ENCODE results near the gene PCDHB3.
"Not testable (repeated sequence)": the region's sequence is repeated elsewhere in the genome, so short reads cannot be mapped to it uniquely, and the experiment has no call there.

PCDHB3 gene

DNA sequence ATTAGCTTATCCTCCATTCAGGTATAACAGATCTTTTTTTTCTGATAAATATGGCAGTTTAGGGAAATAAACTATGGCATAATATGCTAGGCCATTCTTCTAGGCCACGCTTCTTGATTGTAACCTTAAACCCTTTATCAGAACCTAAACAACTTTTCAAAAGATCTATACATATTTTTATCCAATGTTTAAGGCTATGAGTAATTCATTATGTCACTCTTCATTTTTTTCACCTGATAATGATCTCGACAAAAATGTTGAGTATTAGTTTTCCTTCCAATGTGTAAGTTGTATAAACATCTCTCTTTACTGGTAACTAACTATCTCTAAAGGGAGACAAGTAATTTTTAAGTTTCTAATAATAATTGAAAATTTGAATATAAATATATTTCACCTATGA, 19.0 kb downstream of the PCDHB3 start:
- no peaks in the 10 kb centered on the region for H3K79me2 ChIP-seq (ENCODE audit: insufficient read depth, low read length)
- H4K20me1 ChIP-seq (ENCODE audit: low read depth, low read length) = no peaks in the 10 kb centered on the region
- no peaks in the 10 kb centered on the region for H3K27me3 ChIP-seq (ENCODE audit: low read length)
- H3K9me3 ChIP-seq (ENCODE audit: insufficient read depth, low read length) = 0 out of 2 replicates have a peak, but pooled peaks cover 5% of the 10 kb centered on the region
- no peak overlapping the region for H3K9ac ChIP-seq (ENCODE audit: low read length)
- H3K4me2 ChIP-seq (ENCODE audit: low read depth, low read length, poor library complexity, severe bottlenecking) = no peak overlapping the region
- no peaks in the 10 kb centered on the region for H3F3A ChIP-seq (ENCODE audit: insufficient read depth)
- H3K36me3 ChIP-seq (ENCODE audit: low read length) = no peaks in the 10 kb centered on the region
- H3K27ac ChIP-seq (ENCODE audit: low read depth, low read length) = no peak overlapping the region
- no peaks in the 10 kb centered on the region for H3K9me2 ChIP-seq (replicated peaks; ENCODE audit: insufficient read depth, low read length)
- H3K4me3 ChIP-seq (ENCODE audit: insufficient read depth, low read length, poor library complexity, severe bottlenecking) = no peak overlapping the region
- no peak for TF ChIP-seq EZH2phosphoT487 (conservative IDR thresholded peaks at IDR 0.05; ENCODE audit: low read length)
- no peak for TF ChIP-seq CTCF (IDR thresholded peaks at IDR 0.05; ENCODE audit: insufficient read depth, low read length, poor library complexity, severe bottlenecking)
- H2AFZ ChIP-seq (ENCODE audit: low read depth, low read length, severe bottlenecking) = no peak overlapping the region

- H3K9ac ChIP-seq (ENCODE audit: low read length) = no peak within 1 kb of the TSS
- no peak within 1 kb of the TSS for H3K27ac ChIP-seq (ENCODE audit: low read depth, low read length)
- 0 out of 2 replicates have a peak, but pooled peaks cover 4% of the 10 kb centered on the region for H3K9me3 ChIP-seq (ENCODE audit: insufficient read depth, low read length)
- H3F3A ChIP-seq (ENCODE audit: insufficient read depth) = no peaks in the 10 kb centered on the region
- TF ChIP-seq CTCF (IDR thresholded peaks at IDR 0.05; ENCODE audit: insufficient read depth, low read length, poor library complexity, severe bottlenecking) = no peak
- no peak for TF ChIP-seq EZH2phosphoT487 (conservative IDR thresholded peaks at IDR 0.05; ENCODE audit: low read length)
- no peaks in the 10 kb centered on the region for H3K9me2 ChIP-seq (replicated peaks; ENCODE audit: insufficient read depth, low read length)
- H2AFZ ChIP-seq (ENCODE audit: low read depth, low read length, severe bottlenecking) = no peak within 1 kb of the TSS
- H3K4me2 ChIP-seq (ENCODE audit: low read depth, low read length, poor library complexity, severe bottlenecking) = no peak within 1 kb of the TSS
- H4K20me1 ChIP-seq (ENCODE audit: low read depth, low read length) = no peaks in the 10 kb centered on the region
- no peaks in the 10 kb centered on the region for H3K36me3 ChIP-seq (ENCODE audit: low read length)
- no peak within 1 kb of the TSS for H3K4me3 ChIP-seq (ENCODE audit: insufficient read depth, low read length, poor library complexity, severe bottlenecking)
- no peaks in the 10 kb centered on the region for H3K27me3 ChIP-seq (ENCODE audit: low read length)
- H3K79me2 ChIP-seq (ENCODE audit: insufficient read depth, low read length) = no peaks in the 10 kb centered on the region
Measured at GRCh38 chr5:141121563-141121962, 21.3 kb downstream of the PCDHB3 start, which contains the start of gene PCDHB4. Gene PCDHB4, plus strand, starts transcription at chr5:141121818. Its CDS starts 181 bp downstream, at chr5:141121999.

DNA sequence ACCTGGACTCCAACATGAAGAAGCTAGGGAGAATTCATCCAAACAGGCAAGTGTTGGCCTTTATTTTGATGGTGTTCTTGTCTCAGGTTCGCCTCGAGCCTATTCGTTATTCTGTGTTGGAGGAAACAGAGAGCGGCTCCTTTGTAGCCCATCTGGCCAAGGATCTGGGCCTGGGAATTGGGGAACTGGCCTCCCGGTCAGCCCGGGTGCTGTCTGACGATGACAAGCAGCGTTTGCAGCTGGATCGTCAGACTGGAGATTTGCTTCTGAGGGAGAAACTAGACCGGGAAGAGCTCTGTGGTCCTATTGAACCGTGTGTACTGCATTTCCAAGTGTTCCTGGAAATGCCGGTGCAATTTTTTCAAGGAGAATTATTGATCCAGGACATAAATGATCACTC, 21.7 kb downstream of the PCDHB3 start:
- no peak overlapping the region for H2AFZ ChIP-seq (ENCODE audit: low read depth, low read length, severe bottlenecking)
- no peaks in the 10 kb centered on the region for H3F3A ChIP-seq (ENCODE audit: insufficient read depth)
- no peak overlapping the region for H3K4me2 ChIP-seq (ENCODE audit: low read depth, low read length, poor library complexity, severe bottlenecking)
- H3K9me2 ChIP-seq (replicated peaks; ENCODE audit: insufficient read depth, low read length) = no peaks in the 10 kb centered on the region
- H3K79me2 ChIP-seq (ENCODE audit: insufficient read depth, low read length) = no peaks in the 10 kb centered on the region
- no peak overlapping the region for H3K27ac ChIP-seq (ENCODE audit: low read depth, low read length)
- H3K9ac ChIP-seq (ENCODE audit: low read length) = no peak overlapping the region
- no peaks in the 10 kb centered on the region for H3K27me3 ChIP-seq (ENCODE audit: low read length)
- no peak overlapping the region for H3K4me3 ChIP-seq (ENCODE audit: insufficient read depth, low read length, poor library complexity, severe bottlenecking)
- H3K9me3 ChIP-seq (ENCODE audit: insufficient read depth, low read length) = 0 out of 2 replicates have a peak, but pooled peaks cover under 1% of the 10 kb centered on the region
- no peaks in the 10 kb centered on the region for H3K36me3 ChIP-seq (ENCODE audit: low read length)
- H4K20me1 ChIP-seq (ENCODE audit: low read depth, low read length) = no peaks in the 10 kb centered on the region
- TF ChIP-seq EZH2phosphoT487 (conservative IDR thresholded peaks at IDR 0.05; ENCODE audit: low read length) (no peak), CTCF (IDR thresholded peaks at IDR 0.05; ENCODE audit: insufficient read depth, low read length, poor library complexity, severe bottlenecking) (no peak)

DNA sequence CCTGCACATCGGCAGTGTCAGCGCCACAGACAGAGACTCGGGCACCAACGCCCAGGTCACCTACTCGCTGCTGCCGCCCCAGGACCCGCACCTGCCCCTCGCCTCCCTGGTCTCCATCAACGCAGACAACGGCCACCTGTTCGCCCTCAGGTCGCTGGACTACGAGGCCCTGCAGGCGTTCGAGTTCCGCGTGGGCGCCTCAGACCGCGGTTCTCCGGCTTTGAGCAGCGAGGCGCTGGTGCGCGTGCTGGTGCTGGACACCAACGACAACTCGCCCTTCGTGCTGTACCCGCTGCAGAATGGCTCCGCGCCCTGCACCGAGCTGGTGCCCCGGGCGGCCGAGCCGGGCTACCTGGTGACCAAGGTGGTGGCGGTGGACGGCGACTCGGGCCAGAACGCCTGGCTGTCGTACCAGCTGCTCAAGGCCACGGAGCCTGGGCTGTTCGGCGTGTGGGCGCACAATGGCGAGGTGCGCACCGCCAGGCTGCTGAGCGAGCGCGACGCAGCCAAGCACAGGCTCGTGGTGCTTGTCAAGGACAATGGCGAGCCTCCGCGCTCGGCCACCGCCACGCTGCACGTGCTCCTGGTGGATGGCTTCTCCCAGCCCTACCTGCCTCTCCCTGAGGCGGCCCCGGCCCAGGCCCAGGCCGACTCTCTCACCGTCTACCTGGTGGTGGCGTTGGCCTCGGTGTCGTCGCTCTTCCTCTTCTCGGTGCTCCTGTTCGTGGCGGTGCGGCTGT, 23.3 kb downstream of the PCDHB3 start:
- not testable (repeated sequence) for H3K9me2 ChIP-seq (replicated peaks; ENCODE audit: insufficient read depth, low read length); H3K4me3 ChIP-seq (ENCODE audit: insufficient read depth, low read length, poor library complexity, severe bottlenecking); H3K9me3 ChIP-seq (ENCODE audit: insufficient read depth, low read length); H4K20me1 ChIP-seq (ENCODE audit: low read depth, low read length); H3K4me2 ChIP-seq (ENCODE audit: low read depth, low read length, poor library complexity, severe bottlenecking); H3K9ac ChIP-seq (ENCODE audit: low read length); H3K79me2 ChIP-seq (ENCODE audit: insufficient read depth, low read length); H3K27me3 ChIP-seq (ENCODE audit: low read length); H3F3A ChIP-seq (ENCODE audit: insufficient read depth); H2AFZ ChIP-seq (ENCODE audit: low read depth, low read length, severe bottlenecking); H3K27ac ChIP-seq (ENCODE audit: low read depth, low read length); H3K36me3 ChIP-seq (ENCODE audit: low read length)

Data from SU-DHL-6 (cell line).